Body of pancreas (tissue), 4 donors: ENCODE measurements around the gene BRD3OS. TPM values are rescaled to one million over a fixed set of nuclear protein-coding genes. Genes with fewer than 3 reads are reported as not detected.

Experiments
- ATAC-seq: fragments of 150-250 bp; one replicate; pipeline ENCODE4 v1.9.1; 2016
- DNase-seq, 4 donors: peaks; one replicate each; pipeline ENCODE4 v3.0.0-alpha.2; 2019
- H3K27ac ChIP-seq, 4 donors: fragments of 200-600 bp; sonication (generic); 1 replicate in 3 of 4; 2 replicates in 1 of 4; pipeline versions ENCODE4 v1.5.1 to v1.6.1; 2016 to 2019; ENCODE audit warnings: mild to moderate bottlenecking in 1 of 4, mixed read lengths in 1 of 4, moderate library complexity in 1 of 4
- H3K27me3 ChIP-seq, 2 donors: fragments of 200-600 bp; sonication (generic); one replicate each; pipeline ENCODE4 v1.6.0; 2016; ENCODE audit warnings: mild to moderate bottlenecking in 1 of 2
- H3K36me3 ChIP-seq, 2 donors: fragments of 200-600 bp; sonication (generic); replicated peaks in 1 of 2; 2 replicates each; pipeline ENCODE4 v1.5.1; 2016; ENCODE audit warnings: low read depth in 2 of 2; ENCODE audit not compliant: insufficient read depth in 1 of 2
- H3K4me1 ChIP-seq: fragments of 200-600 bp; sonication (generic); one replicate; pipeline ENCODE4 v1.6.0; 2016
- H3K4me3 ChIP-seq, 2 donors: fragments of 200-600 bp; sonication (generic); 1 replicate in 1 of 2; 2 replicates in 1 of 2; pipeline ENCODE4 v1.5.1; 2016 to 2019
- H3K9me3 ChIP-seq, 3 donors: fragments of 200-600 bp; sonication (generic); 1 replicate in 2 of 3; 2 replicates in 1 of 3; pipeline ENCODE4 v1.5.1; 2016
- CTCF ChIP-seq, 7 experiments: fragments of 450-650 bp in 4 of 7; fragments of 200-600 bp in 3 of 7; sonication (generic) in 3 of 7; IDR thresholded peaks; one replicate each; pipeline ENCODE4 v1.5.1; 2016 to 2019; ENCODE audit warnings: antibody characterized with exemption in 7 of 7
- POLR2A ChIP-seq, 3 donors: fragments of 450-650 bp; IDR thresholded peaks; one replicate each; pipeline ENCODE4 v1.6.1; 2016; ENCODE audit warnings: antibody characterized with exemption in 3 of 3, mild to moderate bottlenecking in 2 of 3
- WGBS, 2 donors: methylation state at CpG; one replicate each; pipeline ENCODE4 v1.1.5; 2017; 5-methylcytosine and 5-hydroxymethylcytosine counted together
- intact Hi-C: fragments of 100-400 bp; cut with DNase I; formaldehyde crosslinking; loops from one replicate; pipeline ENCODE4 v1.15.1; 2023
- total RNA-seq, 2 donors: library from RNA; depleted of rRNA; stranded (reverse); fragments of >200 nt; gene quantifications; one replicate each; pipeline ENCODE4 v1.1.0, GENCODE V29; 2016

The BRD3OS gene
- total RNA-seq, 2 donors from 2014 or later: 7.3 to 9.6 TPM

GRCh38 chr9:134047868-134048581 is 22.7 kb downstream of the BRD3OS start:
- 92 to 96% methylated on average over 33 to 48 of the region's 53 CpGs for WGBS, 2 donors
- DNase-seq: no peak
- Histone ChIP-seq H3K4me3 (no peak overlapping the region), H3K27ac (no peak overlapping the region), H3K4me1 (peaks cover 12% of the 10 kb centered on the region), H3K9me3 (no peaks in the 10 kb centered on the region), H3K36me3 (peaks cover 13 to 18% of the 10 kb centered on the region in 2 donors), H3K27me3 (no peaks in the 10 kb centered on the region)
- intact Hi-C loops: no loop called here
- no peak for ATAC-seq
- TF ChIP-seq CTCF (IDR thresholded peaks at IDR 0.05) (no peak), POLR2A (IDR thresholded peaks at IDR 0.05) (no peak)

- no peak for TF ChIP-seq POLR2A (IDR thresholded peaks at IDR 0.05)
- DNase-seq: no peak
- Histone ChIP-seq H3K9me3 (no peaks in the 10 kb centered on the region), H3K36me3 (peaks cover 13 to 18% of the 10 kb centered on the region in 2 donors), H3K27me3 (no peaks in the 10 kb centered on the region), H3K4me3 (no peak overlapping the region), H3K4me1 (peaks cover 12% of the 10 kb centered on the region), H3K27ac (no peak overlapping the region)
- no peak for ATAC-seq
- intact Hi-C loops: no loop called here
- 85 to 100% methylated on average over 1 to 12 of the region's 12 CpGs for WGBS, 2 donors
Measured at GRCh38 chr9:134048582-134048968, 23.3 kb downstream of the BRD3OS start.

GRCh38 chr9:134049236-134049635 is 24.0 kb downstream of the BRD3OS start:
- TF ChIP-seq CTCF (IDR thresholded peaks at IDR 0.05) (no peak), POLR2A (IDR thresholded peaks at IDR 0.05) (no peak)
- WGBS, 2 donors: 21% methylated on average over 20 of the region's 20 CpGs; no CpG with 5 or more reads in 1 of the 2 donors
- Histone ChIP-seq H3K27ac (peak overlapping the region in 1 of 4 donors; percentile 20), H3K9me3 (no peaks in the 10 kb centered on the region), H3K4me3 (no peak overlapping the region), H3K27me3 (no peaks in the 10 kb centered on the region), H3K4me1 (peaks cover 18% of the 10 kb centered on the region), H3K36me3 (peaks cover 13 to 17% of the 10 kb centered on the region in 2 donors)
- peak; percentile 45 to 84 (median 72) for DNase-seq
- ATAC-seq: peak; percentile 56
- intact Hi-C loops: no loop called here

- DNase-seq (no peak), ATAC-seq (no peak)
- no peaks in the 10 kb centered on the region for H3K27me3 ChIP-seq
- H3K4me3 ChIP-seq: no peak overlapping the region
- no peak overlapping the region for H3K27ac ChIP-seq
- peaks cover 26% of the 10 kb centered on the region for H3K4me1 ChIP-seq
- no peaks in the 10 kb centered on the region for H3K9me3 ChIP-seq
- peaks cover 13 to 16% of the 10 kb centered on the region in 2 donors for H3K36me3 ChIP-seq
- 81 to 89% methylated on average over 23 to 26 of the region's 28 CpGs for WGBS, 2 donors
- intact Hi-C loops: no loop called here
- TF ChIP-seq CTCF (IDR thresholded peaks at IDR 0.05) (no peak), POLR2A (IDR thresholded peaks at IDR 0.05) (no peak)
Measured at GRCh38 chr9:134049772-134050588, 24.7 kb downstream of the BRD3OS start.

- peak in 1 of 4 donors; percentile 3 for DNase-seq
- no peaks in the 10 kb centered on the region for H3K27me3 ChIP-seq
- ATAC-seq: no peak
- TF ChIP-seq CTCF (IDR thresholded peaks at IDR 0.05) (no peak), POLR2A (IDR thresholded peaks at IDR 0.05) (no peak)
- H3K4me3 ChIP-seq: no peak overlapping the region
- H3K4me1 ChIP-seq: peaks cover 33% of the 10 kb centered on the region
- WGBS, 2 donors: 89 to 90% methylated on average over 7 to 14 of the region's 14 CpGs
- intact Hi-C loops: no loop called here
- no peaks in the 10 kb centered on the region for H3K9me3 ChIP-seq
- no peak overlapping the region for H3K27ac ChIP-seq
- H3K36me3 ChIP-seq: peaks cover 13 to 16% of the 10 kb centered on the region in 2 donors
Measured at GRCh38 chr9:134050726-134051125, 25.4 kb downstream of the BRD3OS start.
